Vagina (tissue), 2 donors: Measurements from ENCODE around the gene B4GALNT4.

Source experiments
- CTCF ChIP-seq, 3 experiments: fragments of 450-650 bp in 2 of 3; fragments of 200-600 bp in 1 of 3; sonication (generic) in 1 of 3; IDR thresholded peaks; one replicate each; pipeline ENCODE4 v1.5.1; 2017 to 2019; ENCODE audit warnings: antibody characterized with exemption in 3 of 3, mild to moderate bottlenecking in 2 of 3, moderate library complexity in 2 of 3
- POLR2AphosphoS5 ChIP-seq, 2 donors: sonication (generic); formaldehyde crosslinking; IDR thresholded peaks; one replicate each; pipeline ENCODE4 v1.9.0; 2017; ENCODE audit warnings: antibody characterized with exemption in 2 of 2, mild to moderate bottlenecking in 2 of 2, low read depth in 1 of 2; ENCODE audit not compliant: insufficient read depth in 1 of 2

DNA sequence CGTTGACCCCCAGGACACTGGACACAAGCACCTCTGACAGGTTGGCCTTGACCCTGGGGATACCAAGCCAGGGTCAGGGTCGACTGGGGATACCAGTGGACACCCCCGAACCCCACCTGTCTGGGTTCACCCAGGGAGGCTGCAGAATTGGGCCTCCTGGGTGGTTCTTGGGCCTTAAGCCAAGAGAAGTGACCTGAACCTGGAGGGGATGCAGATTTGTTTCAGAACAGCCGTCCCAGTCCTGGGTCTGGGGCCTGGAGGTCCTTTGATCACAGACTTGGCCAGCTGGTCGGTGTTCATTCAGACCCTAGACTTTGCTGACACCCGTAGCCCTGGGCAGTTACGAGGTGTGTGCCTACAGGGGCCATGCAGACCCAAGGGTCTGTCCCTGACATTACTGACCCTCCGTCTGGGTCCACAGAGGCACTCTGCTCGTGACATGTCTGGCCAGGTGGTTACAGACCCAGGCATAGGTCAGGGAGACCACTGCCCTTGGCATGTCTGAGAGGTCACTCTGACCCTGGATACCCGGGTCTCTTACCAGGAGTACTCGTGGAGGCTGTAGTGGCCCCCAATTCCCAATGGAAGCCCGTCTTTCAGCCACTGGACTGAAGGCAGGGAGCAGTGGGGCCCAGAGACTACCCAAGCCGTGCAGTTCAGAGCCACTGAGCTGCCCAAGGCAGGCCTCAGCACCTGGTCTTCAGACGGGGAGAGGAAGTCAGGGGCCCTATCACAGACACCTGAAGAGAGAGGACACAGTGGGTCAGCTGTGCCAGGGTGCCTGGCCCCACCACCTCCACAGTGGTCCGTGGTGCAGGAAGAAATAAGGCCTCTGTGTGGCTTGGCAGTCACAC lies 39.1 kb downstream of the B4GALNT4 start:
- TF ChIP-seq POLR2AphosphoS5 (IDR thresholded peaks at IDR 0.05; ENCODE audit: insufficient read depth in 1 of 2, low read depth in 1 of 2) (no peak), CTCF (IDR thresholded peaks at IDR 0.05) (no peak)
